Tibial nerve (tissue), 4 donors: ENCODE results near the gene KRT2.

Experiments
- CTCF ChIP-seq, 5 experiments: fragments of 200-600 bp in 3 of 5; fragments of 450-650 bp in 2 of 5; sonication (generic) in 3 of 5; IDR thresholded peaks; one replicate each; pipeline ENCODE4 v1.5.1; 2016 to 2019; ENCODE audit warnings: antibody characterized with exemption in 5 of 5, mild to moderate bottlenecking in 3 of 5, moderate library complexity in 2 of 5
- EP300 ChIP-seq, 2 donors: sonication (generic); formaldehyde crosslinking; IDR thresholded peaks; one replicate each; pipeline ENCODE4 v1.6.1; 2017; ENCODE audit warnings: antibody characterized with exemption in 2 of 2, mild to moderate bottlenecking in 1 of 2
- POLR2A ChIP-seq, 2 donors: fragments of 450-650 bp; IDR thresholded peaks; one replicate each; pipeline ENCODE4 v1.6.1; 2017; ENCODE audit warnings: antibody characterized with exemption in 2 of 2, mild to moderate bottlenecking in 2 of 2, moderate library complexity in 2 of 2

GRCh38 chr12:52644078-52644415, 8.0 kb downstream of the KRT2 start:
- TF ChIP-seq CTCF (IDR thresholded peaks at IDR 0.05): no peak
- TF ChIP-seq POLR2A (IDR thresholded peaks at IDR 0.05): no peak
- TF ChIP-seq EP300 (IDR thresholded peaks at IDR 0.05): no peak
